HEK293T (cell line): ENCODE data around the gene CPM.

ENCODE experiments used
- CTCF ChIA-PET: fragments of 350-600 bp; formaldehyde crosslinking; extraction: SDS; loops from one replicate; lab custom pipeline; 2021; ENCODE audit warnings: antibody characterized with exemption, inconsistent platforms; lab: Yijun Ruan, JAX
- POLR2A ChIA-PET: fragments of 350-600 bp; formaldehyde crosslinking; extraction: SDS; loops from one replicate; lab custom pipeline; 2020; ENCODE audit warnings: antibody characterized with exemption, inconsistent platforms; lab: Yijun Ruan, JAX
- DNase-seq: peaks from one replicate; pipeline ENCODE4 v3.0.0; 2012; ENCODE audit warnings: mixed read lengths; ENCODE audit errors: extremely low spot score
- ARNT ChIP-seq: fragments of 450-650 bp; IDR thresholded peaks from 2 replicates; pipeline ENCODE4 v1.6.1; 2017; ENCODE audit warnings: mild to moderate bottlenecking
- BHLHE40 ChIP-seq: fragments of 450-650 bp; IDR thresholded peaks from 2 replicates; pipeline ENCODE4 v1.6.1; 2016; ENCODE audit warnings: mild to moderate bottlenecking, moderate library complexity, borderline replicate concordance
- CTBP1 ChIP-seq: fragments of 450-650 bp; IDR thresholded peaks from 2 replicates; pipeline ENCODE4 v1.6.1; 2016; ENCODE audit warnings: borderline replicate concordance
- ELF4 ChIP-seq: fragments of 450-650 bp; IDR thresholded peaks from 2 replicates; pipeline ENCODE4 v1.6.1; 2017; ENCODE audit warnings: antibody characterized with exemption
- FOXA1 ChIP-seq: fragments of 450-650 bp; IDR thresholded peaks from 2 replicates; pipeline ENCODE4 v1.6.1; 2016; ENCODE audit warnings: mild to moderate bottlenecking
- FOXK2 ChIP-seq: fragments of 450-650 bp; IDR thresholded peaks from 2 replicates; pipeline ENCODE4 v1.6.1; 2016; ENCODE audit warnings: mild to moderate bottlenecking
- FOXM1 ChIP-seq: fragments of 450-650 bp; IDR thresholded peaks from 2 replicates; pipeline ENCODE4 v1.6.1; 2017; ENCODE audit warnings: mild to moderate bottlenecking, borderline replicate concordance
- HDGF ChIP-seq: fragments of 450-650 bp; IDR thresholded peaks from 2 replicates; pipeline ENCODE4 v1.6.1; 2017; ENCODE audit warnings: antibody characterized with exemption, borderline replicate concordance
- L3MBTL2 ChIP-seq: fragments of 450-650 bp; conservative IDR thresholded peaks from 2 replicates; pipeline ENCODE4 v1.6.1; 2016; ENCODE audit warnings: mild to moderate bottlenecking
- LEF1 ChIP-seq: fragments of 450-650 bp; IDR thresholded peaks from 2 replicates; pipeline ENCODE4 v1.6.1; 2017; ENCODE audit warnings: mild to moderate bottlenecking, borderline replicate concordance
- NFRKB ChIP-seq: fragments of 450-650 bp; IDR thresholded peaks from 2 replicates; pipeline ENCODE4 v1.6.1; 2016; ENCODE audit warnings: mild to moderate bottlenecking, moderate library complexity
- PKNOX1 ChIP-seq: fragments of 450-650 bp; IDR thresholded peaks from 2 replicates; pipeline ENCODE4 v1.6.1; 2016
- SP1 ChIP-seq: fragments of 450-650 bp; IDR thresholded peaks from 2 replicates; pipeline ENCODE4 v1.6.1; 2017
- SUZ12 ChIP-seq: fragments of 450-650 bp; IDR thresholded peaks from 2 replicates; pipeline ENCODE4 v1.6.1; 2016; ENCODE audit warnings: mild to moderate bottlenecking
- TARDBP ChIP-seq: fragments of 450-650 bp; IDR thresholded peaks from 2 replicates; pipeline ENCODE4 v1.6.1; 2016
- ZNF384 ChIP-seq: fragments of 450-650 bp; IDR thresholded peaks from 2 replicates; pipeline ENCODE4 v1.6.1; 2016

CPM gene

DNA sequence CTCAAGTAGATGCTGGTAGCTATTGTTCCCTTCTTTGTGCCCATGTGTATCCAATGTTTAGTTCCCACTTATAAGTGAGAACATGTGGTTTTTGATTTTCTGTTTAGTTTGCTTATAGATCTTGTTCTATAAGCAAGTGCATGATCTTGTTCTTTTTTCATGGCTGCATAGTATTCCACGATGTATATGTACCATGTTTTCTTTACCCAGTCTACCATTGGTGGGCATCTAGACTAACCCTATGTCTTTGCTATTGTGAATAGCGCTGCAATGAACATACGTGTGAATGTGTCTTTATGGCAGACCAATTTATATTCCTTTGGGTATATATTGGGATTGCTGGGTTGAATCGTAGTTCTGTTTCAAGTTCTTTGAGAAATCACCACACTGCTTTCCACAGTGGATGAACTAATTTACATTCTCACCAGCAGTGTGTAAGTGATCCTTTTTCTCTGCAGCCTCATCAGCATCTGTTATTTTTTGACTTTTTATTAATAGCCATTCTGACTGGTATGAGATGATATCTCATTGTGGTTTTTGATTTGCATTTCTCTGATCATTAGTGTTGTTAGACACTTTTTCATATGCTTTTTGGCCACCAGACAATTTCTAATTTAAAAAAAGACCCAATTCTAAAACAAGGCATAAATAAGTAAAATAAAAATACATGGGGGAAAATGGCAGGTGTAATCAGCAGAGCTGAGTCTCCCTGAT is 50.6 kb downstream of the CPM start:
- POLR2A ChIA-PET, result no interaction called here
- DNase-seq, result no peak
- TF ChIP-seq SP1 (no peak), NFRKB (no peak), ELF4 (no peak), L3MBTL2 (no peak), FOXA1 (no peak), BHLHE40 (no peak), CTBP1 (no peak), SUZ12 (no peak), LEF1 (no peak), ARNT (no peak), TARDBP (no peak), PKNOX1 (no peak)
- CTCF ChIA-PET, result no interaction called here

DNA sequence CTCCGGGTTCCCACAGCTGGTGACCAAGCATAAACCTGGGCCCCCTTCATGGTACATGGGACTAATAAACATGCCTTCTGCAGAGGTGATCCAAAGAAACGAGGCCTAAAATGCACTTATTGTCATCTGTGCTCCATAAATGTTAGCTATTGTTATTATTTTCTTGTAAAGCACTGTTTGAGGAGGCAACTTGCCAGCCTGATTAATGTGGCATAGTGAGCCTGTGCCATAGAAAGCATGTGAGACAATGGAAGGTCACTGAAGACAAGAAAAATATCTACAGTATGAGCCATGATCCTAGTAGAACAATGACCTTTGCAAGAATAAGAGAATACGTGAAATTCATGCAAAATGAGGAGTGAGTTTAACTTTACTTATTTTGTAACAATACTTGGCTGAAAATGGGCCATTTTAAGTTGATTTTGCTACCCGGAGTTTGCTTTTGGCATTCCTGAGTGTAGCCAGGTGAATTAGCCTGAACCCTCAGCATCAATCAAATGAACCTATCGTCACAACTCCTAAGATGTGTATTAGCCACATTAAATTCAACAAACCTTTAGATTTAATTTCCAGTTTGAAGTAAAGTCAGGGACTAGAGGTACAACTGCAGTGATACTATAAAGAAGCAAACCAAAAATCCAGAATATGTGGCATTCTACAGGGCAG is 52.2 kb downstream of the CPM start:
- DNase-seq, result no peak
- CTCF ChIA-PET, result no interaction called here
- no peak for TF ChIP-seq FOXK2
- TF ChIP-seq NFRKB, result no peak
- no peak for TF ChIP-seq TARDBP
- no peak for TF ChIP-seq FOXA1
- no peak for TF ChIP-seq HDGF
- TF ChIP-seq BHLHE40, result no peak
- TF ChIP-seq PKNOX1, result no peak
- no peak for TF ChIP-seq L3MBTL2
- no peak for TF ChIP-seq ARNT
- no peak for TF ChIP-seq FOXM1
- TF ChIP-seq SUZ12, result no peak
- POLR2A ChIA-PET, result no interaction called here

GRCh38 chr12:68878846-68879245 is 54.1 kb downstream of the CPM start:
- TF ChIP-seq SP1, result no peak
- no peak for TF ChIP-seq FOXM1
- no peak for DNase-seq
- CTCF ChIA-PET, result no interaction called here
- POLR2A ChIA-PET, result no interaction called here

DNA sequence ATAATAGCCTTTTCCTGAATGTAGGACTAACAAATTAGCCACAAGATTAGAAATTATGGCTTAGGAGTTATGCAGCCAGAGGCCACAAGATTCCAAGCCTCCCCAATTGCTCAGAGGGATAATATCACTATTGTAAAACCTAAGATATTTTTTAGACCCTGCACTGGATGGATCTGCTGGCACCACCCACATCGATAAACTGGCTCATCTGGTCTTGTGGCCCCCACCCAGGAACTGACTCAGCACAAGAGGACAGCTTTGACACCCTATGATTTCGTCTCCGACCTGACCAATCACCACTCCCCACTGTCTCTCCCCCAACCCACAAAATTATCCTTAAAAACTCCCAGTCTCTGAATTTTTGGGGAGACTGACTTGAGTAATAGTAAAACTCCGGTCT is 54.7 kb downstream of the CPM start:
- TF ChIP-seq SUZ12 (no peak), FOXA1 (no peak), FOXM1 (no peak), PKNOX1 (no peak), NFRKB (no peak), L3MBTL2 (no peak), ZNF384 (no peak), LEF1 (no peak), TARDBP (no peak), BHLHE40 (no peak), CTBP1 (no peak), HDGF (no peak), SP1 (no peak)
- no peak for DNase-seq
- ChIA-PET POLR2A (no interaction called here), CTCF (no interaction called here)

- CTCF ChIA-PET, result no interaction called here
- DNase-seq, result no peak
- POLR2A ChIA-PET, result no interaction called here
- TF ChIP-seq FOXA1, result no peak
- no peak for TF ChIP-seq PKNOX1
- TF ChIP-seq BHLHE40, result no peak
- TF ChIP-seq NFRKB, result no peak
- TF ChIP-seq LEF1, result no peak
- TF ChIP-seq FOXK2, result no peak
- no peak for TF ChIP-seq TARDBP
- no peak for TF ChIP-seq SP1
Measured at GRCh38 chr12:68877583-68877982, 55.4 kb downstream of the CPM start.

DNA sequence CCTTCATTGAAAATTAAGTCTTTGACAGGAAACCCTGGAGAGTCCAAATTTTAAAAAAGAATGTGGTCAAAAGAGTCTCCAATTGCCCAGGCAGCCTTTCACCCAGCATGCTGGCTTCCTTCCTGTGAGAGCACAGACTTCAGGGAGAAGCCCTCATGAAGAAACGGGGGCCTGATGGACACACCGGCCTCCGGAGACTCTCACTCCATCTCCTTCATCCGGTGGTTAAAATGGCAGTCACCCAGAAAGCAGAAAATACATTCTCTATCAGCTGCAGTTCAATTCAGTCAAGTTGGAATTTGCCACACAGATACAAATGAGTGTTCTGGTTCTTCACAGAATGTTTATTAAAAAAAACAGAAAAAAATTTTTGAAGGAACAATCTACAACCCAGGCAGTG is 56.5 kb downstream of the CPM start:
- ChIA-PET CTCF (no interaction called here), POLR2A (no interaction called here)
- TF ChIP-seq ELF4, result no peak
- TF ChIP-seq L3MBTL2, result no peak
- TF ChIP-seq LEF1, result no peak
- no peak for TF ChIP-seq TARDBP
- no peak for TF ChIP-seq ARNT
- TF ChIP-seq SP1, result no peak
- TF ChIP-seq NFRKB, result no peak
- no peak for TF ChIP-seq PKNOX1
- no peak for TF ChIP-seq FOXK2
- TF ChIP-seq CTBP1, result no peak
- TF ChIP-seq HDGF, result no peak
- no peak for TF ChIP-seq SUZ12
- no peak for DNase-seq
